Neural progenitor cell (in vitro differentiated cells): Measurements from ENCODE around the gene ABHD6. TPM values are rescaled to one million over a fixed set of nuclear protein-coding genes. Genes with fewer than 3 reads are reported as not detected.
"Not testable (repeated sequence)": the region's sequence is repeated elsewhere in the genome, so short reads cannot be mapped to it uniquely, and the experiment has no call there.

Experiments
- DNase-seq: peaks from one replicate; pipeline ENCODE4 v3.0.0-alpha.2; 2016; ENCODE audit warnings: low spot score
- H2AFZ ChIP-seq: fragments of 200-600 bp; sonication (generic); replicated peaks from 2 replicates; pipeline ENCODE4 v1.6.1; 2016; ENCODE audit warnings: antibody characterized with exemption
- H3F3A ChIP-seq: fragments of 200-600 bp; sonication (generic); 2 replicates; pipeline ENCODE4 v1.6.1; 2016; ENCODE audit warnings: antibody characterized with exemption, low read depth
- H3K27ac ChIP-seq: fragments of 200-600 bp; sonication (generic); 2 replicates; pipeline ENCODE4 v1.5.1; 2016; ENCODE audit warnings: mild to moderate bottlenecking
- H3K27me3 ChIP-seq: fragments of 200-600 bp; sonication (generic); 2 replicates; pipeline ENCODE4 v1.6.1; 2016; ENCODE audit warnings: mild to moderate bottlenecking, moderate library complexity
- H3K36me3 ChIP-seq: fragments of 200-600 bp; sonication (generic); 2 replicates; pipeline ENCODE4 v1.5.1; 2016
- H3K4me1 ChIP-seq: fragments of 200-600 bp; sonication (generic); 2 replicates; pipeline ENCODE4 v1.6.1; 2016; ENCODE audit warnings: mixed run types
- H3K4me2 ChIP-seq: fragments of 200-600 bp; sonication (generic); 2 replicates; pipeline ENCODE4 v1.6.1; 2016
- H3K4me3 ChIP-seq: fragments of 200-600 bp; sonication (generic); 2 replicates; pipeline ENCODE4 v1.5.1; 2016
- H3K79me2 ChIP-seq: fragments of 200-600 bp; sonication (generic); 2 replicates; pipeline ENCODE4 v1.6.1; 2016; ENCODE audit warnings: low read depth
- H3K9ac ChIP-seq: fragments of 200-600 bp; sonication (generic); 2 replicates; pipeline ENCODE4 v1.6.1; 2016
- H3K9me3 ChIP-seq: fragments of 200-600 bp; sonication (generic); 2 replicates; pipeline ENCODE4 v1.5.1; 2016; ENCODE audit warnings: low read depth
- H4K20me1 ChIP-seq: fragments of 200-600 bp; sonication (generic); 2 replicates; pipeline ENCODE4 v1.6.1; 2016; ENCODE audit warnings: low read depth
- H3K27ac Mint-ChIP-seq: 3 replicates; pipeline ENCODE4 v1.8.0; 2021; ENCODE audit warnings: mixed read lengths
- H3K27me3 Mint-ChIP-seq: 2 replicates; pipeline ENCODE4 v1.8.0; 2022; ENCODE audit warnings: low read depth, mild to moderate bottlenecking, inconsistent platforms, moderate library complexity, mixed read lengths; ENCODE audit not compliant: insufficient read depth
- H3K36me3 Mint-ChIP-seq: 3 replicates; pipeline ENCODE4 v1.8.0; 2021; ENCODE audit warnings: mixed read lengths
- H3K4me1 Mint-ChIP-seq: 3 replicates; pipeline ENCODE4 v1.8.0; 2021; ENCODE audit warnings: mixed read lengths
- H3K4me3 Mint-ChIP-seq: 3 replicates; pipeline ENCODE4 v1.8.0; 2021; ENCODE audit warnings: mild to moderate bottlenecking, moderate library complexity, mixed read lengths
- H3K9me3 Mint-ChIP-seq: 3 replicates; pipeline ENCODE4 v1.8.0; 2020; ENCODE audit warnings: mixed read lengths
- CTCF ChIP-seq: fragments of 200-600 bp; sonication (generic); IDR thresholded peaks from 2 replicates; pipeline ENCODE4 v1.5.1; 2017; ENCODE audit warnings: antibody characterized with exemption, mild to moderate bottlenecking
- EZH2 ChIP-seq: fragments of 200-600 bp; sonication (generic); IDR thresholded peaks from 2 replicates; pipeline ENCODE4 v1.6.1; 2017; ENCODE audit warnings: antibody characterized with exemption, mild to moderate bottlenecking, moderate library complexity
- EZH2phosphoT487 ChIP-seq: fragments of 200-600 bp; sonication (generic); IDR thresholded peaks from 2 replicates; pipeline ENCODE4 v1.6.1; 2017; ENCODE audit warnings: antibody characterized with exemption
- total RNA-seq: library from RNA; depleted of rRNA; stranded (reverse); fragments of >200 nt; gene quantifications from 2 replicates; pipeline ENCODE4 v1.2.3, GENCODE V29; 2015; ENCODE audit warnings: low replicate concordance

Gene ABHD6
- total RNA-seq, 1 donor from 2014 or later, result 21.5 TPM

- no peak for DNase-seq
- Mint-ChIP-seq H3K9me3 (peaks cover 3% of the 10 kb centered on the region), H3K4me1 (no peaks in the 10 kb centered on the region), H3K4me3 (no peak overlapping the region), H3K27ac (no peak overlapping the region), H3K27me3 (no peaks in the 10 kb centered on the region), H3K36me3 (peaks cover 18% of the 10 kb centered on the region)
- Histone ChIP-seq H3K27ac (no peak overlapping the region), H3K27me3 (no peaks in the 10 kb centered on the region), H3K36me3 (no peaks in the 10 kb centered on the region), H3K9ac (no peak overlapping the region), H3K4me3 (no peak overlapping the region), H4K20me1 (no peaks in the 10 kb centered on the region), H3K4me1 (no peaks in the 10 kb centered on the region), H2AFZ (no peak overlapping the region), H3K9me3 (no peaks in the 10 kb centered on the region), H3K79me2 (no peaks in the 10 kb centered on the region), H3K4me2 (no peak overlapping the region), H3F3A (no peaks in the 10 kb centered on the region)
- TF ChIP-seq CTCF (no peak), EZH2 (no peak), EZH2phosphoT487 (no peak)
These were observed 47.7 kb downstream of the ABHD6 start for GRCh38 chr3:58285334-58285733.

- no peak overlapping the region for H2AFZ ChIP-seq
- no peak overlapping the region for H3K4me3 Mint-ChIP-seq
- no peaks in the 10 kb centered on the region for H3K4me1 ChIP-seq
- no peaks in the 10 kb centered on the region for H4K20me1 ChIP-seq
- H3K9me3 ChIP-seq, result no peaks in the 10 kb centered on the region
- H3K9ac ChIP-seq, result no peak overlapping the region
- peaks cover 9% of the 10 kb centered on the region for H3K9me3 Mint-ChIP-seq
- no peaks in the 10 kb centered on the region for H3K79me2 ChIP-seq
- no peak overlapping the region for H3K4me3 ChIP-seq
- H3F3A ChIP-seq, result no peaks in the 10 kb centered on the region
- no peak for DNase-seq
- no peaks in the 10 kb centered on the region for H3K36me3 ChIP-seq
- H3K4me1 Mint-ChIP-seq, result peaks cover 11% of the 10 kb centered on the region
- H3K4me2 ChIP-seq, result no peak overlapping the region
- no peaks in the 10 kb centered on the region for H3K27me3 ChIP-seq
- H3K27me3 Mint-ChIP-seq, result peaks cover 5% of the 10 kb centered on the region
- peaks cover 19% of the 10 kb centered on the region for H3K36me3 Mint-ChIP-seq
- TF ChIP-seq EZH2 (no peak), CTCF (no peak), EZH2phosphoT487 (no peak)
- no peak overlapping the region for H3K27ac ChIP-seq
- no peak overlapping the region for H3K27ac Mint-ChIP-seq
These were observed 49.8 kb downstream of the ABHD6 start for GRCh38 chr3:58287354-58287753.

- peaks cover 5% of the 10 kb centered on the region for H3K27me3 Mint-ChIP-seq
- H3K79me2 ChIP-seq, result no peaks in the 10 kb centered on the region
- H3K36me3 Mint-ChIP-seq, result peaks cover 19% of the 10 kb centered on the region
- peaks cover 9% of the 10 kb centered on the region for H3K9me3 Mint-ChIP-seq
- H2AFZ ChIP-seq, result no peak overlapping the region
- no peaks in the 10 kb centered on the region for H3F3A ChIP-seq
- H3K27ac Mint-ChIP-seq, result no peak overlapping the region
- TF ChIP-seq EZH2 (no peak), CTCF (no peak), EZH2phosphoT487 (no peak)
- H3K4me1 Mint-ChIP-seq, result peaks cover 11% of the 10 kb centered on the region
- H3K36me3 ChIP-seq, result no peaks in the 10 kb centered on the region
- H4K20me1 ChIP-seq, result no peaks in the 10 kb centered on the region
- H3K27ac ChIP-seq, result no peak overlapping the region
- no peak overlapping the region for H3K4me2 ChIP-seq
- no peaks in the 10 kb centered on the region for H3K9me3 ChIP-seq
- no peak overlapping the region for H3K9ac ChIP-seq
- no peak overlapping the region for H3K4me3 Mint-ChIP-seq
- no peaks in the 10 kb centered on the region for H3K27me3 ChIP-seq
- DNase-seq, result no peak
- no peak overlapping the region for H3K4me3 ChIP-seq
- no peaks in the 10 kb centered on the region for H3K4me1 ChIP-seq
These were observed 50.6 kb downstream of the ABHD6 start for GRCh38 chr3:58288011-58288728.

GRCh38 chr3:58288964-58289613, 51.5 kb downstream of the ABHD6 start:
- H3K79me2 ChIP-seq, H3F3A ChIP-seq, H3K36me3 ChIP-seq, H4K20me1 ChIP-seq, H3K9ac ChIP-seq, H3K9me3 Mint-ChIP-seq, H3K27me3 ChIP-seq, H3K27ac ChIP-seq, H2AFZ ChIP-seq, DNase-seq, H3K4me1 ChIP-seq, H3K27me3 Mint-ChIP-seq, H3K27ac Mint-ChIP-seq, H3K4me3 ChIP-seq, H3K4me3 Mint-ChIP-seq, H3K4me2 ChIP-seq, H3K9me3 ChIP-seq: not testable (repeated sequence)
- Mint-ChIP-seq H3K4me1 (peaks cover 11% of the 10 kb centered on the region), H3K36me3 (peaks cover 18% of the 10 kb centered on the region)

- not testable (repeated sequence) for DNase-seq, H3K9ac ChIP-seq, H3K4me2 ChIP-seq, H4K20me1 ChIP-seq, H3K36me3 ChIP-seq, H3K9me3 Mint-ChIP-seq, H3K4me3 ChIP-seq, H3K9me3 ChIP-seq, H3K27ac Mint-ChIP-seq, H3K79me2 ChIP-seq, H3K27me3 ChIP-seq, H2AFZ ChIP-seq, H3K27me3 Mint-ChIP-seq, H3F3A ChIP-seq, H3K27ac ChIP-seq, H3K4me3 Mint-ChIP-seq, H3K4me1 ChIP-seq
- peaks cover 13% of the 10 kb centered on the region for H3K36me3 Mint-ChIP-seq
- H3K4me1 Mint-ChIP-seq, result peaks cover 11% of the 10 kb centered on the region
These were observed 52.9 kb downstream of the ABHD6 start for GRCh38 chr3:58290446-58290845.
